Kidney (tissue), 14 donors: Measurements from ENCODE around the gene AKT1. TPM values are rescaled to one million over a fixed set of nuclear protein-coding genes. Genes with fewer than 3 reads are reported as not detected.

Source experiments
- DNase-seq, 5 donors: peaks; one replicate each; pipeline ENCODE4 v3.0.0-alpha.2; 2013 to 2020
- FAIRE-seq: peaks from 2 replicates; lab custom pipeline; 2012; peaks lifted over from hg19 to GRCh38; lab: Jason Lieb, UNC
- H3K27ac ChIP-seq, 2 donors: one replicate each; pipeline ENCODE4 v1.7.0; 2013; ENCODE audit warnings: low read depth in 2 of 2, low read length in 2 of 2, inconsistent platforms in 1 of 2
- H3K27me3 ChIP-seq: one replicate; pipeline ENCODE4 v1.7.1; 2013; ENCODE audit warnings: low read length, inconsistent platforms; ENCODE audit not compliant: control insufficient read depth, insufficient read depth
- H3K36me3 ChIP-seq, 3 donors: one replicate each; pipeline versions ENCODE4 v1.7.0 to v1.7.1; 2013; ENCODE audit warnings: low read length in 3 of 3, control low read depth in 1 of 3, inconsistent platforms in 1 of 3; ENCODE audit not compliant: insufficient read depth in 3 of 3, control insufficient read depth in 2 of 3
- H3K4me1 ChIP-seq, 3 donors: one replicate each; pipeline versions ENCODE4 v1.7.0 to v1.7.1; 2013; ENCODE audit warnings: low read length in 3 of 3, inconsistent platforms in 1 of 3, low read depth in 1 of 3; ENCODE audit not compliant: control insufficient read depth in 2 of 3, insufficient read depth in 2 of 3
- H3K4me3 ChIP-seq, 3 donors: one replicate each; pipeline versions ENCODE4 v1.7.0 to v1.8.1; 2013; ENCODE audit warnings: low read length in 3 of 3, control low read depth in 1 of 3, inconsistent platforms in 1 of 3
- H3K9ac ChIP-seq, 3 donors: one replicate each; pipeline versions ENCODE4 v1.7.0 to v1.7.1; 2013; ENCODE audit warnings: low read length in 3 of 3, control low read depth in 1 of 3, inconsistent platforms in 1 of 3
- H3K9me3 ChIP-seq, 3 donors: one replicate each; pipeline versions ENCODE4 v1.7.0 to v1.7.1; 2013; ENCODE audit warnings: low read length in 3 of 3, control low read depth in 1 of 3, inconsistent platforms in 1 of 3; ENCODE audit not compliant: control insufficient read depth in 2 of 3, insufficient read depth in 1 of 3
- intact Hi-C: fragments of 100-400 bp; cut with DNase I; formaldehyde crosslinking; loops from one replicate; pipeline ENCODE4 v1.11.1; 2022
- polyA plus RNA-seq: library from polyadenylated mRNA; stranded (reverse); fragments of 350-450 nt; fragmentation: Illumina TruSeq; extraction: RNeasy Lipid Tissue Mini Kit (QIAGEN cat#74804); gene quantifications from one replicate; pipeline ENCODE4 v1.2.3, GENCODE V29; 2014; ENCODE audit warnings: low read depth, low replicate concordance; ENCODE audit not compliant: insufficient read depth
- total RNA-seq: library from RNA; stranded (reverse); fragmentation: NEBNext Ultra II Directional; extraction: Animal tissue kit (Norgen Biotek cat#: 25700); gene quantifications from one replicate; pipeline ENCODE4 v1.2.1, GENCODE V29; 2021
- TF ChIP-seq, protein P1 (sequence below): IDR thresholded peaks from 3 replicates; pipeline ENCODE4 v1.5.1; 2012; ENCODE audit warnings: mild to moderate bottlenecking, moderate library complexity, borderline replicate concordance; ENCODE audit not compliant: insufficient read depth; ENCODE audit errors: extremely low read depth
- donor health status: control.
- donor health status: control.
- donor health status: control.
- donor health status: control.
- donor health status: control.
- donor health status: DM: yes; HTN: yes; CAD: no.
- donor health status: Normal renal cell carcinoma (clear cell type).

Gene AKT1
- total and polyA plus RNA-seq, 2 donors from 2014 or later = 70.6 to 125 TPM

DNA sequence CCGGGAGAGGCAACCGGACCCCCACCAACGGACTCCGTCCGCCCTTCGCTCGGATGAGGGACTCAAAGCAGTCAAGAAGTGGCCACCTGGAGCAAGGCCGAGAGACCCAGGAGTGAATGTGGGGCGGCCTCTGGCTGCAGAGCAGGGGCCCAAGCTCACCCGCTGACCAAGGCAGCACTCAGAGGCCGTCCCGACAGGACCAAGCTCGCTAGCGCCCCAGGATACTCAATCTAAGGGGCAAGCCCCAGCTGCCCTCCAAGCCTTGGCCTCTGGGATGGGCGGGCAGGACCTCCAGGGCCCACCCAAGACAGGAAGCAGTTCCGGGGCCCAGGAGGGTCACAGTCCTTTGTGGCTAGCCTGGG, 936 bp downstream of the AKT1 start:
- DNase-seq (peak in 3 of 5 donors; percentile 28 to 61 (median 44)), FAIRE-seq (no peak)
- H3K9me3 ChIP-seq = no peaks in the 10 kb centered on the region
- H3K9ac ChIP-seq = peak overlapping the region; percentile 2 to 76 (median 56)
- intact Hi-C loops = no loop called here
- H3K4me1 ChIP-seq = peaks cover 0 to 31% (median 3%) of the 10 kb centered on the region in 3 donors
- TF ChIP-seq, protein P1, sequence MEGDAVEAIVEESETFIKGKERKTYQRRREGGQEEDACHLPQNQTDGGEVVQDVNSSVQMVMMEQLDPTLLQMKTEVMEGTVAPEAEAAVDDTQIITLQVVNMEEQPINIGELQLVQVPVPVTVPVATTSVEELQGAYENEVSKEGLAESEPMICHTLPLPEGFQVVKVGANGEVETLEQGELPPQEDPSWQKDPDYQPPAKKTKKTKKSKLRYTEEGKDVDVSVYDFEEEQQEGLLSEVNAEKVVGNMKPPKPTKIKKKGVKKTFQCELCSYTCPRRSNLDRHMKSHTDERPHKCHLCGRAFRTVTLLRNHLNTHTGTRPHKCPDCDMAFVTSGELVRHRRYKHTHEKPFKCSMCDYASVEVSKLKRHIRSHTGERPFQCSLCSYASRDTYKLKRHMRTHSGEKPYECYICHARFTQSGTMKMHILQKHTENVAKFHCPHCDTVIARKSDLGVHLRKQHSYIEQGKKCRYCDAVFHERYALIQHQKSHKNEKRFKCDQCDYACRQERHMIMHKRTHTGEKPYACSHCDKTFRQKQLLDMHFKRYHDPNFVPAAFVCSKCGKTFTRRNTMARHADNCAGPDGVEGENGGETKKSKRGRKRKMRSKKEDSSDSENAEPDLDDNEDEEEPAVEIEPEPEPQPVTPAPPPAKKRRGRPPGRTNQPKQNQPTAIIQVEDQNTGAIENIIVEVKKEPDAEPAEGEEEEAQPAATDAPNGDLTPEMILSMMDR = no peak
- H3K27me3 ChIP-seq = no peaks in the 10 kb centered on the region
- peak overlapping the region in 1 of 2 donors; percentile 9 for H3K27ac ChIP-seq
- no peaks in the 10 kb centered on the region for H3K36me3 ChIP-seq
- H3K4me3 ChIP-seq = peak overlapping the region; percentile 42 to 64 (median 62)

DNA sequence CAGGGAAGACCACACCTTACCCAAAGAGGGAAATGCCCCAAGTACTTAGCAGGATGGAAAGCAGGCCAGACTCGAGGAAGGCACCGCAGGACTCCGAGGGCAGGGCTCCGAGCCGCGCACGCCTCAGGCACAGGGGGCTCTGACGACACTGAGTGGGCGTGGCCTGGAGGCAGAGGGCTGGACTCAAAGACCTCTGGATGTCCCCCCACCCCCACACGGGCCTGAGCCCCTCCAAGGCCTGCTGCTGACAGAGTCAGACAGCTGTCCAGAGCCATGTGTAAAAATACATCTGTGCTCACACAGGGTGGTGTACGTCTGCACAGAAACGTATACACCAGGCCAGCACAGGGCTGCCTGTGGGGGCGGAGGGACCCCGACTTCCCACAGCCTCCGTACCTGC, 1.4 kb downstream of the AKT1 start:
- peak in 4 of 5 donors; percentile 36 to 81 (median 53) for DNase-seq
- FAIRE-seq = no peak
- no peak overlapping the region for H3K27ac ChIP-seq
- intact Hi-C loops = no loop called here
- H3K36me3 ChIP-seq = no peaks in the 10 kb centered on the region
- TF ChIP-seq, protein P1 = no peak
- no peaks in the 10 kb centered on the region for H3K27me3 ChIP-seq
- H3K4me1 ChIP-seq = peaks cover 0 to 31% (median 3%) of the 10 kb centered on the region in 3 donors
- H3K9me3 ChIP-seq = no peaks in the 10 kb centered on the region
- peak overlapping the region; percentile 42 to 64 (median 62) for H3K4me3 ChIP-seq
- peak overlapping the region; percentile 2 to 56 (median 49) for H3K9ac ChIP-seq

DNA sequence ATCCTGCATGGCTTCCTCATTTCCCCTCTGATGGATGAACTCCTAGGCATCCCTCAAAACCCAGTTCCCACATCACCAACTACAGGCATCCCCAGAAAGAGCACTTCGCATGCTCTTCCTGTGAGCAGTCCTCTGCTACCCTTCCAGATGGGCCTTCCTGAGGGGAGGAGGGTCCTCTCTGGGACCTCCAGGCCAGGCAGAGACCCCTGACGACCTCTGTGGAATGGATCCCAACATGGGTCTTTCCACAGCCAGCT, 1.9 kb downstream of the AKT1 start:
- peak overlapping the region in 1 of 3 donors; percentile 56 for H3K9ac ChIP-seq
- TF ChIP-seq, protein P1 = no peak
- H3K4me3 ChIP-seq = peak overlapping the region in 1 of 3 donors; percentile 62
- no peaks in the 10 kb centered on the region for H3K27me3 ChIP-seq
- no peaks in the 10 kb centered on the region for H3K9me3 ChIP-seq
- peaks cover 0 to 31% (median 3%) of the 10 kb centered on the region in 3 donors for H3K4me1 ChIP-seq
- DNase-seq (no peak), FAIRE-seq (no peak)
- no peak overlapping the region for H3K27ac ChIP-seq
- intact Hi-C loops = no loop called here
- no peaks in the 10 kb centered on the region for H3K36me3 ChIP-seq
